Thoracic aorta (tissue), 2 donors: ENCODE data around the gene KRTAP10-5. TPM values are rescaled to one million over a fixed set of nuclear protein-coding genes. Genes with fewer than 3 reads are reported as not detected.

Experiments used
- ATAC-seq: fragments of 150-250 bp; one replicate; pipeline ENCODE4 v1.8.0; 2017; ENCODE audit warnings: low read depth; ENCODE audit not compliant: insufficient number of reproducible peaks, low FRiP score
- DNase-seq: peaks from one replicate; pipeline ENCODE4 v3.0.0-alpha.2; 2020; ENCODE audit warnings: low spot score
- H3K27ac ChIP-seq, 2 donors: fragments of 200-600 bp; sonication (generic); 1 replicate in 1 of 2; 2 replicates in 1 of 2; pipeline ENCODE4 v1.5.1; 2016; ENCODE audit warnings: mild to moderate bottlenecking in 2 of 2, moderate library complexity in 2 of 2
- H3K27me3 ChIP-seq: fragments of 200-600 bp; sonication (generic); replicated peaks from 2 replicates; pipeline ENCODE4 v1.6.0; 2016; ENCODE audit warnings: mild to moderate bottlenecking; ENCODE audit not compliant: insufficient read depth
- H3K36me3 ChIP-seq: fragments of 200-600 bp; sonication (generic); one replicate; pipeline ENCODE4 v1.5.1; 2016
- H3K4me1 ChIP-seq, 2 donors: fragments of 200-600 bp; sonication (generic); 1 replicate in 1 of 2; 2 replicates in 1 of 2; pipeline versions ENCODE4 v1.5.1 to v1.6.0; 2016; ENCODE audit warnings: low read depth in 2 of 2, mild to moderate bottlenecking in 1 of 2; ENCODE audit not compliant: control insufficient read depth in 1 of 2
- H3K4me3 ChIP-seq: fragments of 200-600 bp; sonication (generic); 2 replicates; pipeline ENCODE4 v1.5.1; 2016; ENCODE audit warnings: mild to moderate bottlenecking
- H3K9me3 ChIP-seq: fragments of 200-600 bp; sonication (generic); 2 replicates; pipeline ENCODE4 v1.5.1; 2016
- CTCF ChIP-seq: fragments of 200-600 bp; sonication (generic); IDR thresholded peaks from one replicate; pipeline ENCODE4 v1.5.1; 2019; ENCODE audit warnings: antibody characterized with exemption
- total RNA-seq, 2 donors: library from RNA; depleted of rRNA; stranded (reverse); fragments of >200 nt; gene quantifications; one replicate each; pipeline versions ENCODE4 v1.1.0 to v1.2.3, GENCODE V29; 2016

Gene KRTAP10-5
- total RNA-seq, 2 donors from 2014 or later, result not detected

- no peak for DNase-seq
- Histone ChIP-seq H3K27ac (no peak overlapping the region), H3K36me3 (no peaks in the 10 kb centered on the region), H3K4me1 (no peaks in the 10 kb centered on the region), H3K4me3 (no peak overlapping the region), H3K9me3 (peaks cover 8% of the 10 kb centered on the region), H3K27me3 (no peaks in the 10 kb centered on the region)
- ATAC-seq, result no peak
- TF ChIP-seq CTCF, result no peak
Measured at GRCh38 chr21:44609193-44609592, 28.8 kb upstream of the KRTAP10-5 start.

GRCh38 chr21:44606495-44606894, 26.1 kb upstream of the KRTAP10-5 start:
- Histone ChIP-seq H3K27ac (no peak overlapping the region), H3K36me3 (no peaks in the 10 kb centered on the region), H3K9me3 (peaks cover 9% of the 10 kb centered on the region), H3K4me1 (no peaks in the 10 kb centered on the region), H3K4me3 (no peak overlapping the region), H3K27me3 (no peaks in the 10 kb centered on the region)
- ATAC-seq (no peak), DNase-seq (no peak)
- no peak for TF ChIP-seq CTCF

GRCh38 chr21:44603911-44604310, 23.5 kb upstream of the KRTAP10-5 start:
- ATAC-seq, result no peak
- DNase-seq, result no peak
- Histone ChIP-seq H3K36me3 (no peaks in the 10 kb centered on the region), H3K9me3 (peaks cover 2% of the 10 kb centered on the region), H3K27ac (no peak overlapping the region), H3K27me3 (no peaks in the 10 kb centered on the region), H3K4me1 (no peaks in the 10 kb centered on the region), H3K4me3 (no peak overlapping the region)
- TF ChIP-seq CTCF, result no peak

- no peak overlapping the region for H3K4me3 ChIP-seq
- DNase-seq (no peak), ATAC-seq (no peak)
- H3K27me3 ChIP-seq, result no peaks in the 10 kb centered on the region
- peaks cover 2% of the 10 kb centered on the region for H3K9me3 ChIP-seq
- H3K27ac ChIP-seq, result no peak overlapping the region
- H3K4me1 ChIP-seq, result no peaks in the 10 kb centered on the region
- no peaks in the 10 kb centered on the region for H3K36me3 ChIP-seq
- no peak for TF ChIP-seq CTCF
Measured at GRCh38 chr21:44603109-44603875, 22.9 kb upstream of the KRTAP10-5 start.

GRCh38 chr21:44602463-44602850, 22.1 kb upstream of the KRTAP10-5 start:
- no peaks in the 10 kb centered on the region for H3K36me3 ChIP-seq
- no peak overlapping the region for H3K4me3 ChIP-seq
- no peak overlapping the region for H3K27ac ChIP-seq
- ATAC-seq, result no peak
- no peaks in the 10 kb centered on the region for H3K27me3 ChIP-seq
- H3K9me3 ChIP-seq, result peaks cover 2% of the 10 kb centered on the region
- TF ChIP-seq CTCF, result no peak
- DNase-seq, result no peak
- H3K4me1 ChIP-seq, result no peaks in the 10 kb centered on the region
